ENCODE data around the gene IFI27L1. TPM values are rescaled to one million over a fixed set of nuclear protein-coding genes. Genes with fewer than 3 reads are reported as not detected.
A peak's percentile ranks its signal among the peaks of the same experiment; 100 is the strongest.
"Not testable (repeated sequence)": the region's sequence is repeated elsewhere in the genome, so short reads cannot be mapped to it uniquely, and the experiment has no call there.

IFI27L1 gene
- total and polyA plus RNA-seq, 2 of the 13 experiments (the other 11 are each of a cell fraction or from before 2014, with no cell fraction given) = 11.9 to 19.0 TPM

GRCh38 chr14:94072076-94072475 lies 9.0 kb upstream of the IFI27L1 start:
- H3K4me2 ChIP-seq (ENCODE audit: low read depth, low read length); POLR2A ChIA-PET; H3K9ac ChIP-seq (ENCODE audit: insufficient read depth, low read depth, low read length); H3K27ac ChIP-seq (ENCODE audit: extremely low read length, insufficient read depth, low read length); CTCF ChIA-PET (ENCODE audit: low intra/inter-chr PET ratio, low total read pairs); H3K27me3 ChIP-seq (ENCODE audit: control insufficient read depth in 1 of 2, insufficient read depth in 2 of 2, low read length in 2 of 2); BruUV-seq (replicated peaks); H3K4me3 ChIP-seq (replicated peaks in 1 of 3; ENCODE audit: insufficient read depth in 1 of 3, low read depth in 2 of 3, low read length in 3 of 3); H2AFZ ChIP-seq (ENCODE audit: low read length); ATAC-seq; DNase-seq (ENCODE audit: low spot score); in situ Hi-C loops (cut with HindIII; ENCODE audit: extremely low pct_ligation_motif_present, low pct_unique_long_range_greater_than_20kb); FAIRE-seq; H3K36me3 ChIP-seq (replicated peaks in 1 of 2; ENCODE audit: control insufficient read depth in 1 of 2, insufficient read depth in 2 of 2, low read length in 2 of 2); intact Hi-C loops (cut with micrococcal nuclease; ENCODE audit: unreplicated experiment): not testable (repeated sequence)
- Histone ChIP-seq H3K4me1 (ENCODE audit: insufficient read depth, low read length) (peaks cover 30% of the 10 kb centered on the region), H3K79me2 (ENCODE audit: insufficient read depth, low read length) (peaks cover 88% of the 10 kb centered on the region), H3K9me3 (ENCODE audit: low read length) (peaks cover 35% of the 10 kb centered on the region), H4K20me1 (ENCODE audit: insufficient read depth, low read length) (peaks cover 13% of the 10 kb centered on the region)
- WGBS (ENCODE audit: low lambda C conversion rate) = 97% methylated on average over 3 of the region's 3 CpGs

GRCh38 chr14:94074534-94074933 lies 6.6 kb upstream of the IFI27L1 start:
- H3K27ac ChIP-seq (ENCODE audit: extremely low read length, insufficient read depth, low read length) = no peak overlapping the region
- FAIRE-seq (no peak), ATAC-seq (no peak), DNase-seq (ENCODE audit: low spot score) (no peak)
- H3K79me2 ChIP-seq (ENCODE audit: insufficient read depth, low read length) = peaks cover 92% of the 10 kb centered on the region
- peaks cover 29% of the 10 kb centered on the region for H3K9me3 ChIP-seq (ENCODE audit: low read length)
- CTCF ChIA-PET (ENCODE audit: low intra/inter-chr PET ratio, low total read pairs) = no interaction called here
- H3K4me3 ChIP-seq (replicated peaks in 1 of 3; ENCODE audit: insufficient read depth in 1 of 3, low read depth in 2 of 3, low read length in 3 of 3) = no peak overlapping the region
- TF ChIP-seq KDM1A (CRISPR knock-in tag; IDR thresholded peaks at IDR 0.05) (0 out of 2 replicates have a peak, but pooled peaks have one; percentile 64), ZMYM2 (CRISPR knock-in tag; IDR thresholded peaks at IDR 0.05) (0 out of 2 replicates have a peak, but pooled peaks have one; percentile 50), ZNF280D (CRISPR knock-in tag; IDR thresholded peaks at IDR 0.05) (peak; percentile 90), TAF1 (CRISPR knock-in tag; IDR thresholded peaks at IDR 0.05) (no peak)
- H3K36me3 ChIP-seq (replicated peaks in 1 of 2; ENCODE audit: control insufficient read depth in 1 of 2, insufficient read depth in 2 of 2, low read length in 2 of 2) = peaks cover 3 to 22% of the 10 kb centered on the region in 2 experiments; a peak in 3 of 5 replicates
- POLR2A ChIA-PET = no interaction called here
- WGBS (ENCODE audit: low lambda C conversion rate) = 96% methylated on average over 3 of the region's 3 CpGs
- in situ Hi-C loops (cut with HindIII; ENCODE audit: extremely low pct_ligation_motif_present, low pct_unique_long_range_greater_than_20kb) = no loop called here
- H3K9ac ChIP-seq (ENCODE audit: insufficient read depth, low read depth, low read length) = no peak overlapping the region
- H4K20me1 ChIP-seq (ENCODE audit: insufficient read depth, low read length) = peaks cover 36% of the 10 kb centered on the region
- intact Hi-C loops (cut with micrococcal nuclease; ENCODE audit: unreplicated experiment) = no loop called here
- no peak overlapping the region for H3K4me2 ChIP-seq (ENCODE audit: low read depth, low read length)
- peaks cover 44% of the 10 kb centered on the region for H3K4me1 ChIP-seq (ENCODE audit: insufficient read depth, low read length)
- BruUV-seq (replicated peaks) = no TSS peak
- no peak overlapping the region for H2AFZ ChIP-seq (ENCODE audit: low read length)
- no peaks in the 10 kb centered on the region for H3K27me3 ChIP-seq (ENCODE audit: control insufficient read depth in 1 of 2, insufficient read depth in 2 of 2, low read length in 2 of 2)
